ENCODE results near the gene CFAP46.
"Not testable (repeated sequence)": the region's sequence is repeated elsewhere in the genome, so short reads cannot be mapped to it uniquely, and the experiment has no call there.

Gene CFAP46

GRCh38 chr10:132945125-132945893, 2.9 kb upstream of the CFAP46 start:
- no peak for DNase-seq (ENCODE audit: low read depth in 2 of 2, low spot score in 1 of 2)

- no peak for DNase-seq (ENCODE audit: low read depth in 2 of 2, low spot score in 1 of 2)
Measured at GRCh38 chr10:132944510-132944909, 2.1 kb upstream of the CFAP46 start.

DNA sequence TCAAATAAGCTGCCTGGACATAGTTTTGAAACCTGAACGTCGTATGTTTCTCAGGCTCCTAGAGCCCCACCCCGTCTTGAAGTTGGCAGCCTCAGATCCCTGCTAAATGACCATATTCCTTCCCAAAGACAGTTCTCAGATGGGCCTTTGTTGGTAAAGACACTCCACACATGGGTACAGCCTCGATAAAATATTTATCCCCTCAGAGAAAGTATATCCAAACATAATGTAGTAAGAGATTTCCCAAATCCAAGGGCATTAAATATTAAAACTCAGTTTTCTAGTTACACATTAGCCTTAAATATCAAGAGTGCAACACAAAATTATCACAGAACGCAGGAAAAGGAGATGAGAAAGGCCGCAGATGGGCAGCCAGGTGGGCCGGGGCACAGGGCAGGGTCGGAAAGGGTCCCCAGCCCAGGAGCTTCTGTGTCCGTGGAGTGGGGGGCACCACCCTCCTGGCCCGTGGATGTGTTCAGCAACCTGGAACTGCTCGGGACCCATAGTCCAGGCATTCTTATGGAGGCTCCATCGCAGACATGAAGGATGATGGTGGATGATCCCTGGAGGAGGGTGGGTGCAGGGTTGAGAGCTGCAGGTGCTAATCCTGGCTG, 1.5 kb upstream of the CFAP46 start:
- DNase-seq (ENCODE audit: low read depth in 2 of 2, low spot score in 1 of 2): no peak

DNA sequence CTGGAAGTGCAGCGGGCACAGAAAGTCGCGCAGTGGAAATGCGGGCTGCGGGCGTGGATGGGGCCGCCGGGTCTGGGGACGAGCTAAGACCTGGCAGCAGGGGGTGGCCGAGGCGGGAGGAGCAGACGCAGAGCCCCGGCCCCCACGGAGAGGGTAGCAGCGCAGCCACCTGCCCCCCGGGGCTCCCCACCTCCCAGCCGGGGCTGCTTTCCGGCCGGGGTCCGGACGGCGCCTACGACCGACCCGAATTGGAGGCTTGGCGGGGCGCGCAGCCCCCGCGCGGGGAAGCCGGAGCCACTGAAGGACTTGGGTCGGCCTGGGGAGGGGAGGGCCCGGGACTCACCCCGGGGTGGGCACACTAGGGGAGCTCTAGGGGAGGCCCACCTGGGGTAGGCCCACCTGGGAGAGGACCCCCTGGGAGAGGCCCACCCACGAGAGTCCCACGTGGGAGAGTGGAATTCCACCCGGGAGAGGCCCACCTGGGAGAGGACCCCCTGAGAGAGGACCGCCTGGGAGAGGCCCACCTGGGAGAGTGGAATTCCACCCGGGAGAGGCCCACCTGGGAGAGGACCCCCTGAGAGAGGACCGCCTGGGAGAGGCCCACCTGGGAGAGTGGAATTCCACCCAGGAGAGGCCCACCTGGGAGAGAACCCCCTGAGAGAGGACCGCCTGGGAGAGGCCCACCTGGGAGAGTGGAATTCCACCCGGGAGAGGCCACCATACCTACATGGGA, 854 bp upstream of the CFAP46 start:
- DNase-seq (ENCODE audit: low read depth in 2 of 2, low spot score in 1 of 2): no peak

- DNase-seq (ENCODE audit: low read depth in 2 of 2, low spot score in 1 of 2): no peak
Measured at GRCh38 chr10:132941640-132942051, 724 bp downstream of the CFAP46 start.

DNA sequence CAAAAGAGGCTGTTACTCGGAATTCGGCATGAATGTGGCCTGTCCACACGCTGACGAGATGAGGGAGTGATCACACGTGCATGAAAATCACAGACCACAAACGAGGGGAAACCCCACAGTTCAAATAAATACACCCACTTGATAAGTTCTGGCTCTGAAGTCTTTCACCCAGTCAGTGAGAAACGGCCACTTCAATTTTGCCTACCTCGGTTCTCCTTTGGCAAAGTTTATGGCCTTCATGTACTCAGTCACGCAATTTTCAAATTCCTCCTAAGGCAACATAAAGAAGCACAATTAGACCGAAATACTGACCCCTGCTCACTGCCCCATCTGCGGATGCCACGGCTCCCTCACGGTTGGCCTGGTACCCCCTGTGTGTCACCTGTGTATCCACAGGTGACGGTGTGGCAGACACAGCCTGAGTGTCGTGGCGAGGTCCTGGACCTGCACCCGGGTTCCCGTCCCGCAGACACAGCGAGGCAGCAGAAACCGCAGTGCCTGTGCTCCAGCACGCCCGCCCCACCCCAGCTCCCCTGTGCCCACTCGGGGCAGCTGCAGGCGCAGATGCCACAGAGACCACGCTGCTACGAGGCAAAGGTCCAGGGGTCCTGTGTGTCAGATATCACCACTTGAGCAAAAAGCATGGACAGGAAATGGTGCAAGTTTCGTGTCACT, 1.4 kb downstream of the CFAP46 start:
- DNase-seq (ENCODE audit: low read depth in 2 of 2, low spot score in 1 of 2): no peak

DNA sequence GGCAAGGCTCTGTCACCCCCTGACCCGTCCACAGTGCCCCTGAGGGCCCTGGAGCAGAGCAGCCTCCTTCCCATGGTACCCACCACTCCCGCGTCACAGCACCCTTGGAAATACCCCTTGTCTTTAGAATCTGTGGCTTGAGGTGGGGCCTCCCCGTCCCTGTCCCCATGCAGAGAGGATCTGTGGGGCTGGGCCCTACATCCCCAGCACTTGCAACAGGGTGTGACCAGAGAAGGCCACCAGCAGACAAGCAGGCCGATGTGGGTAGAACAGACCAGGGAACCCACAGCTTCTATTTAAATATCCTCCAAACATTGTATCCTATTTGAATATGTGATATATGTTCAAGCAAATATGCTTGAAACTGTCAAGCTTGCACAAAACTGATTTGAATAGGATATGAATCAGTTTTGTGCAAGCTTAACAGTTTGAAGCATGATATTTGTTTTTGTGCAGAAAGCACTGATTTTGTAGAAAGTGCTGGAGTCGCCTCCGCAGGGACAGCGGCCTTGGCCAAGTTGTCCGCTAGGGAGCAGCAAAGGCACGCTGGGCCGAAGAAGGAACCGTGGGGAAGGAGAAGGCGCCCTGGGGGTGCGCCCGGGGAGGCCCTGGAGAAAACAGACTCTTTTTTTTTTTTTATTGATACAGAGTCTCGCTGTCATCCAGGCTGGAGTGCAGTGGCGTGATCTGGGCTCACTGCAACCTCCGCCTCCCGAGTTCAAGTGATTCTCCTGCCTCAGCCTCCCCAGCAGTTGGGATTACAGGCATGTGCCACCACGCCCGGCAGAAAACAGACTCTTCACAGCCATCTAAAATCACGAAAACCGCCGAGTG, 2.2 kb downstream of the CFAP46 start:
- no peak for DNase-seq (ENCODE audit: low read depth in 2 of 2, low spot score in 1 of 2)

DNA sequence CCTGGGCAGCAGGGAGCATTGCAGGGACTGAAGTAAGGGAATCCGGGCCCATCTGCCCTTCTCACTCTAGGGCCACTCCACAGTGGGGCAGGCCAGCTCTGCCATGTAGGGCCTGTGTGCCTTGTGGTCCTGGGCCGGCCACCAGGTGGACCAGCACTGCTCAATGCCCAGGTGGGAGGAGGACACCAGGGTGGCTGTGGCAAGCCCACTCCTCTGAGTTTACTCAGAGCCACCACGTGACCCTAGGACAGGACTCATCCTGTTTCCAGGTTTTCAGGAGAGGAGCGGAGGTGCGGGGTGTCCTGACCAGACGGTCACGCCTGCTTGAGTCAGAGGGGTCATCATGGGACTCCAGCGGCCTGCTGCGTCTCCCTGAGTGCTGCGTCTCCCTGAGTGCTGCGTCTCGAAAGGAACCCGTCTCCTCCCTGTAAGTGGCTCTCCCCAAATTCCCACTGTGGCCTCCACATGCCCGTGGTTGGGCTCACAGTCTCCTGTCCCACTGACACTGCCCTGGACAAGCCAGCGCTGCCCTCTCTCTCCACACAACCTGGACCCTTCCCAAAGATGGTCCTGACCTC, 2.9 kb downstream of the CFAP46 start:
- no peak for DNase-seq (ENCODE audit: low read depth in 2 of 2, low spot score in 1 of 2)

GRCh38 chr10:132938472-132939339, 3.7 kb downstream of the CFAP46 start:
- no peak for DNase-seq (ENCODE audit: low read depth in 2 of 2, low spot score in 1 of 2)

- no peak for DNase-seq (ENCODE audit: low read depth in 2 of 2, low spot score in 1 of 2)
Measured at GRCh38 chr10:132937861-132938260, 4.5 kb downstream of the CFAP46 start.

- DNase-seq (ENCODE audit: low read depth in 2 of 2, low spot score in 1 of 2): no peak
Measured at GRCh38 chr10:132934953-132935352, 7.4 kb downstream of the CFAP46 start.

- no peak for DNase-seq (ENCODE audit: low read depth in 2 of 2, low spot score in 1 of 2)
Measured at GRCh38 chr10:132933308-132934042, 8.9 kb downstream of the CFAP46 start.

- no peak for DNase-seq (ENCODE audit: low read depth in 2 of 2, low spot score in 1 of 2)
Measured at GRCh38 chr10:132932461-132933307, 9.7 kb downstream of the CFAP46 start.

DNA sequence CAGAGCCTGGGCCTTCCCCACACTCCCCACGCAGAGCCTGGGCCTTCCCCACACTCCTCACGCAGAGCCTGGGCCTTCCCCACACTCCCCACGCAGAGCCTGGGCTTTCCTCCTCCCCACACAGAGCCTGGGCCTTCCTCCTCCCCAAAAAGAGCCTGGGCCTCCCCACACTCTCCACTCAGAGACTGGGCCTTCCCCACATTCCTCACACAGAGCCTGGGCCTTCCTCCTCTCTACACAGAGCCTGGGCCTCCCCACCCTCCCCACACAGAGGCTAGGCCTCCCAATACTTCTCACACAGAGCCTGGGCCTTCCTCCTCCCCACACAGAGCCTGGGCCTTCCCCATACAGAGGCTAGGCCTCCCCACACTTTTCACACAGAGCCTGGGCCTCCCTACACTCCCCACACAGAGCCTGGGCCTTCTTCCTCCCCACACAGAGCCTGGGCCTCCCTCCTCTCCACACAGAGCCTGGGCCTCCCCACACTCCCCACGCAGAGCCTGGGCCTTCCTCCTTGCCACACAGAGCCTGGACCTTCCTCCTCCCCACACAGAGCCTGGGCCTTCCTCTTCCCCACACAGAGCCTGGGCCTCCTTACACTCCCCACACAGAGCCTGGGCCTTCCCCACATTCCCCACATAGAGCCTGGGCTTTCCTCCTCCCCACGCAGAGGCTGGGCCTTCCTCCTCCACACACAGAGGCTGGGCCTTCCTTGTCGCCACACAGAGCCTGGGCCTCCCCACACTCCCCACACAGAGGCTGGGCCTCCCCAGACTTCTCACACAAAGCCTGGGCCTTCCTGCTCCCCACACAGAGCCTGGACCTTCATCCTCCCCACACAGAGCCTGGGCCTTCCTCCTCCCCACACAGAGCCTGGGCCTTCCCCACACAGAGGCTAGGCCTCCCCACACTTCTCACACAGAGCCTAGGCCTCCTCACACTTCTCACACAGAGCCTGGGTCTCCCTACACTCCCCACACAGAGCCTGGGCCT, 10.8 kb downstream of the CFAP46 start:
- not testable (repeated sequence) for DNase-seq (ENCODE audit: low read depth in 2 of 2, low spot score in 1 of 2)

DNA sequence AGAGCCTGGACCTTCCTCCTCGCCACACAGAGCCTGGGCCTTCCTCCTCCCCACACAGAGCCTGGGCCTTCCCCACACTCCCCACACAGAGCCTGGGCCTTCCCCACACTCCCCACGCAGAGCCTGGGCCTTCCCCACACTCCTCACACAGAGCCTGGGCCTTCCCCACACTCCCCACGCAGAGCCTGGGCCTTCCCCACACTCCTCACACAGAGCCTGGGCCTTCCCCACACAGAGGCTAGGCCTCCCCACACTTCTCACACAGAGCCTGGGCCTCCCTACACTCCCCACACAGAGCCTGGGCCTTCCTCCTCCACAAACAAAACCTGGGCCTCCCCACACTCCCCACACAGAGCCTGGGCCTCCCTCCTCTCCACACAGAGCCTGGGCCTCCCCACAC, 11.7 kb downstream of the CFAP46 start:
- not testable (repeated sequence) for DNase-seq (ENCODE audit: low read depth in 2 of 2, low spot score in 1 of 2)

GRCh38 chr10:132929953-132930548, 12.3 kb downstream of the CFAP46 start:
- DNase-seq (ENCODE audit: low read depth in 2 of 2, low spot score in 1 of 2): no peak
